Placental pericyte (primary cell): ENCODE data around the gene CXXC1. TPM values are rescaled to one million over a fixed set of nuclear protein-coding genes. Genes with fewer than 3 reads are reported as not detected.

Experiments
- small RNA-seq: library from RNA; depleted of rRNA; stranded (forward); fragments of <200 nt; gene quantifications from one replicate; pipeline ENCODE3, GENCODE V24; 2012; ENCODE audit warnings: low replicate concordance
- total RNA-seq: library from RNA; depleted of rRNA; stranded (reverse); fragments of >200 nt; gene quantifications from 2 replicates; pipeline ENCODE4 v1.2.3, GENCODE V29; 2012

CXXC1 gene
- total RNA-seq, result 52.0 and 53.0 TPM in 2 replicates

GRCh38 chr18:50287441-50288347 is at the start of gene CXXC1:
Gene CXXC1, minus strand, starts transcription at chr18:50287692. Its CDS starts 103 bp downstream, at chr18:50287589.

GRCh38 chr18:50281295-50281971 is 6.1 kb downstream of the CXXC1 start, which contains the start of gene MBD1:
Gene MBD1, minus strand, starts transcription at chr18:50281523. Its CDS starts 1,531 bp downstream, at chr18:50279992.

GRCh38 chr18:50266248-50266704 is 21.2 kb downstream of the CXXC1 start, which contains the start of gene CFAP53:
Gene CFAP53, minus strand, starts transcription at chr18:50266495. Its CDS starts 91 bp downstream, at chr18:50266404.

Small RNA genes lying within 50 kb of the gene (small RNA-seq; reads per million reads assigned to genes)
- not detected for gene RNA5SP458

Other genes starting within 250 kb of the CXXC1 start
- 0.66 and 0.72 TPM in 2 replicates for gene MYO5B, start 92.5 kb downstream of the CXXC1 start, total RNA-seq
- gene CFAP53, start 21.2 kb downstream of the CXXC1 start, total RNA-seq, result 0.22 TPM in 1 of 2 replicates, not detected in the other
- 88.2 and 114 TPM in 2 replicates for gene MBD1, start 6.2 kb downstream of the CXXC1 start, total RNA-seq
- gene SKA1, start 87.4 kb upstream of the CXXC1 start, total RNA-seq, result 2.0 and 36.8 TPM in 2 replicates